Hematopoietic multipotent progenitor cell treated with erythropoietin and hydrocortisone succinate and interleukin-3 and kit ligand, for 8 days (in vitro differentiated cells): ENCODE data around the gene SLC25A21.
A peak's percentile ranks its signal among the peaks of the same experiment; 100 is the strongest.

Source experiments
- DNase-seq: peaks from one replicate; pipeline ENCODE4 v3.0.0-alpha.2; 2015

SLC25A21 gene

DNA sequence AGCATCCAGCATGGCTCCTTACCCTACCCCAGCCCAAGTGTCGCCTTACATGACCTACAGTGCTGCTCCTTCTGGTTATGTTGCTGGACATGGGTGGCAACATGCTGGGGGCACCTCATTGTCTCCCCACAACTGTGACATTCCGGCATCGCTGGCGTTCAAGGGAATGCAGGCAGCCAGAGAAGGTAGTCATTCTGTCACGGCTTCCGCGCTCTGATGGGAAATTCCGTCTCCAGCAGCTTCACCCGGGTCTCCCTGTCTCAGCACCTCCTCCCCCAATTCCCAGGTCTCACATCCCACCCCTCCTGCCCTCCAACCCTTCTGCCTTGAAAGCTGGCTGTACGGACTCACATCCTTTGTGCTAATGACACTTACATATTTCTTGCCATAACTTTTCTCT lies 496.2 kb downstream of the SLC25A21 start:
- no peak for DNase-seq

DNA sequence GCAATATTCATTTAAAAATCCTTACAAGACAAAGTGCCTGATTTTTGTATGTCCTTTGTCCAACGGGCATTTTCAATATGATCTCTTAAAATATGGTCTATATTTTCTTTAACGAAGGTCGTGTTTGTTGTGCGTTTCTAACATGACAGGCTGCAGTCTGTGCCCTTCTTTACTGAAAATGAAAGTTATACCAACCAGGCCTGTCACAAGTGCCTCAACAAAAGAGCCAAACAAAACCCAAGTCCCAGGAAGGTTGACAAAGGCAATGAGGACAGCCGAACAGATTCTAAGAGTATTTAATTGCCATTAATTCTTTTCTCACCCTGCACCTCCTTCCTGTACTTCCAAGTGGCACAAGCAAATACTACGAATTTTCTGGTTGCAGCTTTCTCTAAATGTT lies 496.8 kb downstream of the SLC25A21 start:
- DNase-seq, result no peak

DNA sequence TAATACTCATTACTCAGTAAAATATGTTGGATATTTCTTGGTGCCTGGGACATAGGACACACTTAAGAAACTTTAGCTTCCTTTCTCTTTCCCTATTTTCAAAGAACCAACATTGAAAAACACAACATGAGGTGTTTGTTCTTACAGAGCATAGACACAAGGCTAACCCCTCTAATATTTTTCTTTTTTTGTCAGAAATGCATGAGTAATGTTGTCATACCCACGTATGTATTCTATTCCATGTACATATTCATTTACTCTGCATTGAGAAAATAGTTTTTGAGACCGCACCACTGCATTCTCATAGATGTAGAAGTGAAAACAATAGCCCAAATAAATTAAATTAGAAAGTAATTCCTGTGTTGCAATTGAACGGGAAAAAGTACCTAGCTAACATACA lies 497.7 kb downstream of the SLC25A21 start:
- DNase-seq, result no peak

DNA sequence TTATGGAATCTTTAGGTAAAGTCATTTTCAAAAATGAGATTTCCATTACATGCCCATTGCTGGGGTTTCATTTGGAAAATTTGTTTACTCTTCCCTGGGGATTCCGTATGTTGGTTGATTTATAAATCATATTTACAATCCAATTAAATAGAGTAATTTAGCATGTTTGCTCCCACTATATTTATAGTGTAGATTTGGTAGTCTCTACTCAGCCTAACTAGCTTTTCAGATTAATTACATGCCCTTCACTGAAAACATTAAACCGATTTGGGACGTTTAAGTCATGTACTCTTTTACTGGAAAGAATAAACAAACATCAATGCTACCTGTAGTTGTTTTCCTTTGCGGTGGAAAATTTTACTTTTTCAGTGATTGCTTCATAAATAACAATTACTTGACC lies 500.3 kb downstream of the SLC25A21 start:
- no peak for DNase-seq

DNA sequence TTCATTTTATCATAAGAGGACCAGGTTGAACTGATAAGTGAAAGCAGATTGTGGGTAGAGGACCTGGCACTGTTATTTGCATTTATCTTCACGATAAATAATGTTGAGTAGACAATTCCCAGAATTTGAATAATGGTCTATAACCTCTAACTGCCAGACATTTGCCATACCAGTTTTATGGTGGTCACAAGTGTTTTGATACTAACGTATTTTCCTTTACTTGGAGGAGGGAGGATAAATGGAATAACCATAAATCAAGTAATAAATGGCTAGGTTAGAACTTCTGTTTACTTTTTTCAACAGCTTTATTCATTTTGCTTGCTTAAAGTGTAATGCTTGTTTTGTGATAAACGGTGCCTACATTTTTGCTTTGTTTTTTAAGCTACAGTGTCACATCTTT lies 501.3 kb downstream of the SLC25A21 start:
- DNase-seq, result no peak

DNA sequence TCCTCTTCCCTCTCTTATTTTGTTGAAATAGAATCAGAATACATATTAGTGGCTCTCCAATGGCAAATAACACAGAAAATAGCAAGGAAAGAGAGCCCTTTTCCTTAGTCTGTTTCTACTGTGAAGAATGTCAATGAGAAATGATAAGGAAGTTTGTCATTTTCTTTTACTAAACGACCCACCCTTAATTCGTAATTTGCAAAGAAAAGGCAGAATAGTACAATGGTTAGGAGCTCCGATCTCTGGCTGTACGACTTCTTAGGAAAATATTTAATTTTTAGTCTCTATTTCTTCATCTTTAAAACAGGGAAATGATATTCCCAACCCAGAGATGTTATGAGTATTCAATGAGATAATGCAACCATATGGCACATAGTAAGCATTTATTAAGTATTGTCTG lies 504.7 kb downstream of the SLC25A21 start:
- DNase-seq, result no peak

DNA sequence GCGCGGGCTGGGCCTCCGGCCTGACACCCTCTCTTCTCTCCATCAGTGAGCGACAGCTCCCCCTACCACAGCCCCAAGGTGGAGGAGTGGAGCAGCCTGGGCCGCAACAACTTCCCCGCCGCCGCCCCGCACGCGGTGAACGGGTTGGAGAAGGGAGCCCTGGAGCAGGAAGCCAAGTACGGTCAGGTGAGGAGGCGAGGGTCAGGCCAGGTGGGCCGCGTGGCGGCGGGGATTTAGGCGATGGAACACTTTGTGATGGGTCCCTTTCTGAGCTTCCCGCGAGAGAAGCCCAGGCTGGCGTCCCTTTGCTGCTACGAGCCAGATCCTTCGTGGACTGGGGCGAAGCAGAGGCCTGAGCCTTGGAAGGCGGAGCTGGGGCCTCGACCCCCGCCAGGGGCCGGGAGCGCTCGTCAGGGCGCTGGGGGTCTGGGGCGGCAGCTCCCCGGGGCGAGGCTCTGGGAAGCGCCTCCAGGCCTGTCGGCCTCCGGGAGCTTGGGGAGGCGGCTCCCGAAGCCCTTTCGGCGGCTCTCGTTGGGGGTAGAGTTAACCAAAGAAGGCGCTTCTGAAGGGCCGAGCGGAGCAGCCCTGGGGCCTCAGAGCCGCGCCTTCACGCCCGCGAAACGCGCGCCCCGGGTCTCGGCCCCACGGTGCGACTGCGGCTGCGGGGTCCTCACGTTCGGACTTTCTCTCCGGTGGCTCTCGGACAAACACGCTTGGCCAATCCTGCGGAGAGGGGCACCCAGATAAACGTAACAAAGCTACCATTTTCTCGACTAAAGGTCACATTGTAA lies 505.8 kb downstream of the SLC25A21 start:
- no peak for DNase-seq

DNA sequence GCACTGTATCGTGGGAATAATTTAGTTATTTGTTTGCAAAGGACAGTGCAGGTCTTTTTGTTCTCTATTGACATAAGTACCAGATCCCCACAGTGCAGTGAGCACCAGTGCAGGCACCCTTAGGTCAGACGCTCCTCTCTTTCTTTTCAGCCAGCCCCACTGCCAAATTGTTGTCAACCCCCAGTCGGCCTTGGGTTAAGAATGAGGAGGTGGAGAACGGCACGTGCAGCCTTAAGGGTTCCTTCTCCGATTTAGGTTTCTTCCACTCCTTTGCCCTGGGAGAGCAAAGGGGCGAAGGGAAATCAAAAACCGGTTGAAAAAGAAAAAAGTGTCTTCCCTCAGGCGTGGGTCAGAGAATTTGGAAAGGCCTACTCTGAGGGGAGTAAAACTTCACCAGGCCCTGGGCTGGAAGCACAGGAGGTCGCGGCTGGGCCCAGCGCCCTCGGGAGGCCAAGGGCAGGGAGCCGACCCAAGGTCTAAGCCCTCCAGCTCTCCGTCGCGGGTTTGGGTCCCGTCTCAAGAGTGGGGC lies 506.5 kb downstream of the SLC25A21 start:
- no peak for DNase-seq

DNA sequence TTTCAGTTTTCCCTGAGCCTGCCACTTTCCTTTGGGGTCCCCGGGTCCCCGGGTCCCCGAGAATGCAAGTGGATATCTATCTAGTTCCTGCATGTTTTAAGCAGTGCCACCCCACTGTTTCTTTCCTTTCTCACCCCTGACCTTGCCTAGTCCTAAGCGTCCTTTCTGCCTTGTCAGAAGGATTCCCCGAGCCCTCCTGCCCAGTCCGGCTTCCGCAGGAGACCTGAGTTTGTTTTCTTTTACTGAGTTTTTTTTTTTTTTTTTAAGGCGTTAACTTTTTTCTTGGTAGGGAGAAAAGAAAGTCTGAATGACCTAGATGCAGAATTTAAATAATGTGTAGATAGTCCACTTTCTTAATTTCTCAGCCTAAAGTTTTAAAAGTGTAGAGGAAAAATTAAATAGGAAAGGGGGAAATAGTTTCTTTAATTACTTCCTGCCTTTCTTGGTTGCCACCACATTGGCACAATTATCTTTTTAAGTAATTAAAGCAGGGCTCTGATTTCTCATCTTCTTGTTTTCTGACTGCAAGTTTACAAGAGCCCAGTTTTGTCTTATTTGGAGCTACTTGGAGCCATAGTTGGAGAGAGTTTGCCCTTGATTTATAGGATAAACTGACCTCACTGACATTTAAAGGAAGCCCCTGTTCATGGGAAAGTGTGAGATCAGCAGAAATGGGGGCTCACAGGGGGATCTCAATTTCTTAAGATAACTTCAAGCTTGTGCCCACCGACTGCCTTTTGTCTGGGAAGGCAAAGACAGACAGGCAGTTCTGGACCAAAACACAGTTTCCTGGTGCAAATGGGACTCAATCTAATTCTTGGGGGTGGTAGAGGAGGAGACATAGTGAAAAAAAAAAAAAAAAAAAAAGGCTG lies 507.8 kb downstream of the SLC25A21 start:
- DNase-seq, result no peak

DNA sequence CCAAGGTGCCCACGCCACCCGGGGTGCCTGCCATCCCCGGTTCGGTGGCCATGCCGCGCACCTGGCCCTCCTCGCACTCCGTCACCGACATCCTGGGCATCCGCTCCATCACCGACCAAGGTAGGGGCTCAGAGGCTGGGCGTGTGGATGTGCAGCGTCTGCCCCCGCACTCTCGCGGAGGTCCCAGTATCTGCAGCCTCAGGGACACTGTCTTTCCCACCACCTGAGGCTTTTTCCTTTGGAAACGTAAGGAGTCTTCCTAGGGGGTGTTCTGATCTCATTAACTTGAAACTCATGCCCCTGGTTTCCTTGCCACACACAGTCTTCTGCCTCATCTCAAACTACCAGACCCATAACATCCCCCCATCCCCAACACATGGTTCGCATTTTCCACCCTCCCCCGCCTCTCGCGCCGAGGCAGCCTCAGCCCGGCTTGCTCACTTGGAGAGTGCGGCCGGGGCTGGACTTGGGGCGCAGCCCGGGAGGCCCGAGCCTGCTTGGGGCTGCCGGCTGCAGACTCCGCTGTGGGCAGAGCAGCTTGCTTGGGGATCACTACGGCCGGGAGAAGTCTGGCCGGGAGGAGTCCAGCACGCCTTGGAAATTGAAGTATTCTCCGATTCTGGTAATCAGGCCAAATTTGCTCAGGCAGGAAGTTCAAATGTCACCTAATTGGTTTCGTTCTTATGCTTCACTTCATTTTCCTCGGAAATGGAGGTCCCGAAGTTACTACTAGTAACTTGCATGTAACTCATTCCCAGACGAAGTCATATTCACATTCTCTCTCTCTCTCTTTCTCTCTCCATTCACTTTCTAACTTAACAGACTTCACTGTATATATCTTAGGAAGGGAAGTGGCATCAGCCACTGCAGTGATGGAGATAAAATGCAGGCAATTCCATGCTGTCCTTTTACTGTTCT lies 508.7 kb downstream of the SLC25A21 start:
- DNase-seq, result no peak

DNA sequence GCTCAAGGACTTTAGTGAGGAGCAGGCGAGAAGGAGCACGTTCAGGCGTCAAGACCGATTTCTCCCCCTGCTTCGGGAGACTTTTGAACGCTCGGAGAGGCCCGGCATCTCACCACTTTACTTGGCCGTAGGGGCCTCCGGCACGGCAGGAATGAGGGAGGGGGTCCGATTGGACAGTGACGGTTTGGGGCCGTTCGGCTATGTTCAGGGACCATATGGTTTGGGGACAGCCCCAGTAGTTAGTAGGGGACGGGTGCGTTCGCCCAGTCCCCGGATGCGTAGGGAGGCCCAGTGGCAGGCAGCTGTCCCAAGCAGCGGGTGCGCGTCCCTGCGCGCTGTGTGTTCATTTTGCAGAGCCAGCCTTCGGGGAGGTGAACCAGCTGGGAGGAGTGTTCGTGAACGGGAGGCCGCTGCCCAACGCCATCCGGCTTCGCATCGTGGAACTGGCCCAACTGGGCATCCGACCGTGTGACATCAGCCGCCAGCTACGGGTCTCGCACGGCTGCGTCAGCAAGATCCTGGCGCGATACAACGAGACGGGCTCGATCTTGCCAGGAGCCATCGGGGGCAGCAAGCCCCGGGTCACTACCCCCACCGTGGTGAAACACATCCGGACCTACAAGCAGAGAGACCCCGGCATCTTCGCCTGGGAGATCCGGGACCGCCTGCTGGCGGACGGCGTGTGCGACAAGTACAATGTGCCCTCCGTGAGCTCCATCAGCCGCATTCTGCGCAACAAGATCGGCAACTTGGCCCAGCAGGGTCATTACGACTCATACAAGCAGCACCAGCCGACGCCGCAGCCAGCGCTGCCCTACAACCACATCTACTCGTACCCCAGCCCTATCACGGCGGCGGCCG lies 509.6 kb downstream of the SLC25A21 start:
- DNase-seq, result no peak

DNA sequence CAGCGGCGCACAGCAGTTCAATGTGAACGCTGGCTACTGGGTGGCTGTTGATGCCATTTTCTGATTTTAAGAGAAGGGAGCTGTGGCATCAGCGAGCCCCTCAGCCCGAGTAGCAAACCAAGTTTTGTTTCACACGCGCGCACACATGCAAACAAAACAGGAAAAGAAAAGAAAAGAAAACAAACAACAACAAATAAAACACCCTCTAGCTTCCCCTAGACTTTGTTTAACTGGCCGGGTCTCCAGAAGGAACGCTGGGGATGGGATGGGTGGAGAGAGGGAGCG lies 510.2 kb downstream of the SLC25A21 start:
- no peak for DNase-seq

DNA sequence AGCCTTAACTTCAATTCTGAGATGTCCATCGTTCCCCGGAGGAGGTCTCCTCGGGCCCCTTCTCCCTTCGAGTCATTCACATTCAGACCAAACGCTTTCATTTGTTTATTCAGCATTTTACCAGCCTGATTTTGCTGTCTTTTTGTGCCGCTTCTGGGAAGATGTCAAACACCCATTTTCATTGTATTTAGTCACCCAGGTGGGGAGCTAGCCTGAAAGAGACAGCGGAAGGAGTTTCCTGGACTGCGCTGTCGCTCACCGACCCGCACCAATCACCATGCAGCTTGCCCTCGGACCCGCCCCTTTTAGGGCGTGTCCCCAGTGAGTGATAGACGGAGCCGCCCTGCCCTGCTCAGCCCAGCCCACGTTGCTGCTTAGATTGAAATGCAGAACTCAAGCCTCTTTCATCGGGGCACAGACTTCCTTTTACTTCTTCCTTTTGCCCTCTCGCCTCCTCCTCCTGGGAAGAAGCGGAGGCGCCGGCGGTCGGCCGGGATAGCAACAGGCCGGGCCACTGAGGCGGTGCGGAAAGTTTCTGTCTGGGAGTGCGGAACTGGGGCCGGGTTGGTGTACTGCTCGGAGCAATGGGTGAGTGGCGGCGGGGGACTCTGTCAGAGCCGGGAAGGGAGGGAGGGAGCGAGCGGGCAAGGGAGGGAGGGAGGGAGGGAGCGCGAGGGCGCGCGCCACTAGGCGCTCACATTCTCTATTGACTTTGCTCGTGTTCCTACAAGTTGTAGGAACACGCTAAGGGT lies 510.7 kb downstream of the SLC25A21 start, which contains the start of gene PAX9:
TSS of gene PAX9 (plus strand) at position 355 of the 752 bp plus-strand sequence. CDS start at position 585, 230 bp downstream.
- DNase-seq, result peak; percentile 83

DNA sequence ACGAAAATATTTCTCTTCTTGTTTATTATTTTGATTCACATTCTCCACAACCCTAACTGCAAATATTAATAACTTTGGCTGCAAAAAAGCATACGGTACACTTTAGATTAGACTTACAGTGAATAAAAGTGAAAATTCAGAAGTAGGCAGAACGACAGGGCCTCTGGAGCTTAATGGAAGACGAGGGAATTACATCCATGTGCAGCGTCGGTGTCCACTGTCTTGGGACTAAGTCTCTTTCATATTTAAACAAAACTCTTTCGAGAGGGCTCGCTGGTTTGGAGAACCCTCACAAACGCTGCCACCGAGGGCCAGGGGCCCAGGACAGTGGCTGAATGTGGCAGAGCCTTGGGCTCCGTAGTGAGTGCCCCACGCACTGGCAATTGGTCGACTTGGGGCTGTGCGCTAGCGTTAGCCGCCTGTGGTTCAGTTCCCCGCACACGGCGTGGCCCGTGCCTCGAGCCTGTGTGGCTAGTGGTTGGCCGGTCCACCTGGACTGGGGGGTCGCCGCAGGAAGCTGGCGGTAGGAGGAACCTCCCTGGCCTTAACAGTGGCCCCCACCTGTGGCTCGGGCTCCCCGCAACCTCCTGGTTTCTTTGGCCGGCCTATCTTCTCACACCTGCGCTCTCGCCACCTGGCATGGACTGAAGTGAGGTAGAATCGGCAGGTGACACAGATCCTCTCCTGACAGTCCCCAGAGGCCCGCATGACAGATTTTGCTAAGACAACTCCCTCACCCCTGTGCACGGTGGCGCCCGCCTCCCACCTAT lies 511.5 kb downstream of the SLC25A21 start:
- DNase-seq, result no peak

DNA sequence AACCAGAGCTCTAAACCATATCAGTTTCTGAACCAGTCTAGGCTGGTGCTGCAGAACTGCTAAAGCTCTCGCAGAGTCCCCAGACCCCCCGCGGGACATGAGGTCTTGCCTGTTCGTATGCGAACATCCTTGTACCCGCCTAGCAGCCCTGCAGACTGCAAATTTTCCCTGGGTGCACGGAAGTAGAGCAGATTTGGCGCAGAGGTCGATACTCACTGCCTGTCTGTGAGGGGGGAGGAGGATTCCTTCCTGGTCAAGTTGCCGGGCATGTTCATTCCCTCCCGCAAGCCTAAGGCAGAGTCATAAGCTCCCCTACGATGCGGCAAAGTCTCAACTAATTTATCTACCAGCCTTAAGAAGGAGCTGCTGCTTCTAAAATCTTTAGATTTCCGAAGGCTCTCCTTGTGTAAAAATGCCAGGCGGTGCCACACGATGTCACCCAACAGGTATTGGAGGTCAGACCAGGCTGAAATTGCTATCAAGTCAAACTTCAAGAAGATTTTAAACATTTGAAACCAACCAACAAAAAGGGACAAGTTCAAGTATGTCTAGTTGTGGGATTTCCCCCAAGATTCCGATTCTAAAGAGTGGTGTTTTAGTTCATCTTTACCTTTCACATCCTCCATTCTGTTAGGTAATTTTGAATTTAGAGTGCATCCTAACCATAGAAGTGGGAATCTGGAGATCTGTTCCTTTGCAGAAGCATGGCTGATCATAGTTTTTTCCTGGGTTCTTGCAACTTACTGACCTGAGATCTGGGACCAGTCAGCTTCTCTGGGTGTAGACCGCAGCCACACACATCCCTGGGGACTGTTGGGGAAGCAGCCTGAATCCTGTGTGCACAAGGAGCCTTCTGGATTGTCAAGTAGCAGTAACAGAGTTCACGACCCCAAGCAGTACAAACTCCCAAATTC lies 512.3 kb downstream of the SLC25A21 start:
- no peak for DNase-seq

DNA sequence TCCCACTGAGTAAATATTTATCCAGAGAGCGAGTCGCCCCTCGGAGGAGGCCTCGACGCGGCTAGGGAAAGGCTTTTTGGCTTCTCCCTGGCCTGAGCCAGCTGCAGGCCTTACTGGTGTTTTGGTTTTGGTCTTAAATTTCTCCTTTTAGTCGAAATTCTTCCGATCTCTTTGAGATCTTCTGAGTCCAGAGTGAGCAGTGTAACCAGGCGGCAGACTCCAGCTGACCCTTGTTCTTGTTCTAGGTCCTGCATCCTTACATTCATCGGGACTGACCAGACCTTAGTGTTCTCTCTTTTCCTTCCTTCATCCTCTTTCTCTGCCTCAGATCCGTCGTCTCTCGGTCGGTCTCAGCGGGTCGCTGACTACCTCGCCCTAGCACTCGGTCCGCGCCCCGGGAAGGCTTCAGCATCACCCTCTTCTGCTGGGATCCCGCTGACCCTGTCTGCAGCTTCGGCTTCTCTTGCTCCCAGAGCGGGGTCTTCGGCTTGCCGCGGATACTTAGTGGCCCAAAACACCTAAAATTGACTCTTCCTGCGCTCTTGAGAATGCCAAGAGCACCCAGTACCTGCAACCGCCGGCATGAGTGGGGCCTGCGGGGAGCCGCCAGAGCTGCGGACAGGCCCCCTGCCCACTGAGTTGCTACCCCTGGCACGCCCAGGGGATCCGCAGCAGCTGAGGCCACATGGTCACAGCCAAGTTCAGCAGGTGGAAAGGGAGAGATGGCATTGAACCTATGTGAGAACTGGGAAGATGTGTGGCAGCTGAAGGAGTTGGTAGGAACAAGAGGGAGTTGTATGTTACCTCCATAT lies 513.2 kb downstream of the SLC25A21 start:
- no peak for DNase-seq

DNA sequence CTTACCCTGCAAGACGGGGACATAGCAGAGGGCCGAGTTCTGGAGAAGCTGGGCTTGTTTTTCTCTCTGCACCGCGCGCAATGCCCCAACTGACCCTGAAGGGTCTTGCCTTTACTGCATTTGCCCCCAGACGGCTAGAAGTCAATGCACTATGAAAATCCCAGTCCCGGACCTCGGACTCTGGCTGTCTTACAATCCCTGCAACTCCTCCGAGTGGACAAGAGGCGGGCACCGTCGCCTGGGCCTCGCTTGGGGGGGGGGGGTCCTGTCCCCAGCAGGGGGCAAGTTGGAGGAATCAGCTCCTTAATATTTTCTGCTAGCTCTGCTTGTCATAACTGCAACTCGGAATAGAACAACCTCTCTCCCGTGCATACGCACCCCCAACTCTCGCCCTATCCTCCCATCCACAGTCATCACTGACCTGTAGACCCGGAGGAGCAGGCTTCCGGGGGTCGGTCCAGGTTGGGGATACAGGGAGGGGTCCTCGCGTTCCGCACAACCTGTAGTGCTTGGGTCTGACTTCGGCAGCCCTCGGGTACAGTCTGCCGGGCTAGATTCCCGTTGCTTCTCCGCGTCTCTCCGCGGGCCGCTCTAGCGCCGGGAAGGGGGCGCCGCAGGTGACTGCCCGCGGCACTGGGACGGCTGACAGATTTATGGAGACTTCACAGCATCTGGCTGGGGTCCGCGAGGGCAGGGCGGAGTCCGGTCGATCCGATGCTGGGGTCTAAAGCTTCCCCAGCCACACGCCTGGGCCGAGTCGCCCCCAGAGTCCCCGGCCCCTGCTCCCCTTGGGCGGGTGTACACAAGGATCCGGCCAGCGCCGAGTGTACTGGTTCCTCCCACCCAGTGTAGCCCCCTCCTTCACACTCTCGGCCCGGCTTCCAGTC lies 514.0 kb downstream of the SLC25A21 start:
- DNase-seq, result no peak
